ENCODE measurements around the gene EMID1.

Gene EMID1

DNA sequence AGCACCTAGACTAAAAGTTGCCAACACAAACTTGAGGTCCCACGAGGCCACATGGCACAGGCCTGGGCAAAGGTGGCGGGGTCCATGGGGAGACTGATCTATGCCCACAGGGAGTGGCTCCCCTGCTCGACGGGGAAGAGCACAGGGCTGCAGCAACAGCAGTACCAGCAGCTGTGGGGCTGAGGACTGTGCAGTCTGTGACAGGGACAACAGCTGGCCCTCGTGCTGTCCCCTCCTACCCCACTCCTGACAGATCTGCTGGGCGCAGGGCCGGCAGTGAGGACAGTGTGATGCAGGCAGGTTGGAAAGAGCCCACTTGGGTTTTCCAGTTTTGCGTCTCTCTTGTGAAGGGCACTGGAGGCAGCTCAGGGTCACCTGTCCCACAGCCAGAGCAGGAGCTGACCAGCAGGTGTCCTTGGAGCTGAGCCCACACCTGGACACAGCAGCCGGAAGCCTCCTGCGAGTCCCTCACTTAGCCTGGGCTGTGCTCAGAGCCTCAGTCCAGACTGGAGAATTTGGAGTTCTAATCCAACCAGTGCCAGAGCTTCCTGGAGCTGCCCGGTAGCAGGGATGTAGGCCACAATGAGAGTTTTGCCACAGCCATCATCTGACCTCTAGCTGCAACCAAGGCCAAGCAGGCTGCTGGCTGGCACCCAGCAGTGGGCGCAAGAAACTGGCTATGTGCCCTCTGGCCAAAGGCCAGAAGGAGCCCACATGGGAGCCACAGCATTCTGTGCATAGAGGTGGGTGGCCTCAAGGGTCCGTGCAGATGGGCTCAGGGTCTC is 97.2 kb downstream of the EMID1 start:
- no peak for DNase-seq (ENCODE audit: extremely low spot score)
- POLR2A ChIA-PET, result interaction anchor here (0.8 to 1.5 kb wide), 2 partner anchors 9 to 85 kb away, joined by 3 to 5 read pairs; partner anchors contain the start of gene AP1B1
- CTCF ChIA-PET, result interaction anchor here (1.0 to 1.4 kb wide), 2 partner anchors 10 kb away, joined by 3 to 8 read pairs; no protein-coding TSS in a partner anchor
- no peak for TF ChIP-seq NFRKB (IDR thresholded peaks at IDR 0.05)
- TF ChIP-seq ELF4 (IDR thresholded peaks at IDR 0.05), result no peak
- TF ChIP-seq BHLHE40 (IDR thresholded peaks at IDR 0.05; ENCODE audit: borderline replicate concordance), result no peak
- no peak for TF ChIP-seq HDGF (IDR thresholded peaks at IDR 0.05; ENCODE audit: borderline replicate concordance)

DNA sequence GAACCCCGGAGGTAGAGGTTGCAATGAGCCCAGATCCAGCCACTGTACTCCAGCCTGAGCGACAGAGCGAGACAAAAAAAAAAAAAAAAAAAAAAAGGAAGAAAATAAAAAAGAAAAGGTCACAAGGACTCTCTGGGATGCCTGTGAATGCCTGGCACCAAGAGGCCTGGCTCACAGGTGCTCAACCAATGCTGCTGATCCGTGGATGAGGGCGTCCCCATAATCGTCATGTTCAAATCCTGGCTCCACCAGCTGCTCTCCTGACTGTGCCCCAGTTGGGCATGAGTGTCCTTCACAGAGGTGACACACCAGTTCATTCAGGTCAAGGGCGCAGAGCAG is 100.1 kb downstream of the EMID1 start:
- CTCF ChIA-PET, result no interaction called here
- POLR2A ChIA-PET, result interaction anchor here (0.6 to 1.7 kb wide), 3 partner anchors 8 to 17 kb away, joined by 3 to 5 read pairs (median 3); no protein-coding TSS in a partner anchor
- TF ChIP-seq SP1 (IDR thresholded peaks at IDR 0.05) (no peak), NFRKB (IDR thresholded peaks at IDR 0.05) (no peak), SUZ12 (IDR thresholded peaks at IDR 0.05) (no peak), ARNT (IDR thresholded peaks at IDR 0.05) (no peak), BHLHE40 (IDR thresholded peaks at IDR 0.05; ENCODE audit: borderline replicate concordance) (no peak), ZNF384 (IDR thresholded peaks at IDR 0.05) (no peak; the same call in 1 of the 2 replicates), HDGF (IDR thresholded peaks at IDR 0.05; ENCODE audit: borderline replicate concordance) (no peak), CTBP1 (IDR thresholded peaks at IDR 0.05; ENCODE audit: borderline replicate concordance) (no peak), FOXK2 (IDR thresholded peaks at IDR 0.05) (no peak), TARDBP (IDR thresholded peaks at IDR 0.05) (no peak), FOXA1 (IDR thresholded peaks at IDR 0.05) (no peak), FOXM1 (IDR thresholded peaks at IDR 0.05; ENCODE audit: borderline replicate concordance) (no peak), LEF1 (IDR thresholded peaks at IDR 0.05; ENCODE audit: borderline replicate concordance) (no peak)
- TF ChIP-seq, protein P1, sequence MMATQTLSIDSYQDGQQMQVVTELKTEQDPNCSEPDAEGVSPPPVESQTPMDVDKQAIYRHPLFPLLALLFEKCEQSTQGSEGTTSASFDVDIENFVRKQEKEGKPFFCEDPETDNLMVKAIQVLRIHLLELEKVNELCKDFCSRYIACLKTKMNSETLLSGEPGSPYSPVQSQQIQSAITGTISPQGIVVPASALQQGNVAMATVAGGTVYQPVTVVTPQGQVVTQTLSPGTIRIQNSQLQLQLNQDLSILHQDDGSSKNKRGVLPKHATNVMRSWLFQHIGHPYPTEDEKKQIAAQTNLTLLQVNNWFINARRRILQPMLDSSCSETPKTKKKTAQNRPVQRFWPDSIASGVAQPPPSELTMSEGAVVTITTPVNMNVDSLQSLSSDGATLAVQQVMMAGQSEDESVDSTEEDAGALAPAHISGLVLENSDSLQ (IDR thresholded peaks at IDR 0.05), result no peak
- DNase-seq (ENCODE audit: extremely low spot score), result no peak

GRCh38 chr22:29306175-29306834 is 100.6 kb downstream of the EMID1 start, which contains the start of gene GAS2L1:
TSS of gene GAS2L1 (plus strand) at chr22:29306650. CDS start at chr22:29308106, 1,456 bp downstream.
- POLR2A ChIA-PET, result interaction anchor here (0.6 to 1.7 kb wide), 3 partner anchors 9 to 18 kb away, joined by 3 to 5 read pairs (median 3); no protein-coding TSS in a partner anchor
- TF ChIP-seq ZNF384 (IDR thresholded peaks at IDR 0.05) (no peak), FOXM1 (IDR thresholded peaks at IDR 0.05; ENCODE audit: borderline replicate concordance) (peak; percentile 13; the same call in 1 of the 2 replicates)
- CTCF ChIA-PET, result interaction anchor here (0.8 kb wide), 1 partner anchor 53 kb away, joined by 3 read pairs; no protein-coding TSS in a partner anchor
- DNase-seq (ENCODE audit: extremely low spot score), result peak; percentile 90

DNA sequence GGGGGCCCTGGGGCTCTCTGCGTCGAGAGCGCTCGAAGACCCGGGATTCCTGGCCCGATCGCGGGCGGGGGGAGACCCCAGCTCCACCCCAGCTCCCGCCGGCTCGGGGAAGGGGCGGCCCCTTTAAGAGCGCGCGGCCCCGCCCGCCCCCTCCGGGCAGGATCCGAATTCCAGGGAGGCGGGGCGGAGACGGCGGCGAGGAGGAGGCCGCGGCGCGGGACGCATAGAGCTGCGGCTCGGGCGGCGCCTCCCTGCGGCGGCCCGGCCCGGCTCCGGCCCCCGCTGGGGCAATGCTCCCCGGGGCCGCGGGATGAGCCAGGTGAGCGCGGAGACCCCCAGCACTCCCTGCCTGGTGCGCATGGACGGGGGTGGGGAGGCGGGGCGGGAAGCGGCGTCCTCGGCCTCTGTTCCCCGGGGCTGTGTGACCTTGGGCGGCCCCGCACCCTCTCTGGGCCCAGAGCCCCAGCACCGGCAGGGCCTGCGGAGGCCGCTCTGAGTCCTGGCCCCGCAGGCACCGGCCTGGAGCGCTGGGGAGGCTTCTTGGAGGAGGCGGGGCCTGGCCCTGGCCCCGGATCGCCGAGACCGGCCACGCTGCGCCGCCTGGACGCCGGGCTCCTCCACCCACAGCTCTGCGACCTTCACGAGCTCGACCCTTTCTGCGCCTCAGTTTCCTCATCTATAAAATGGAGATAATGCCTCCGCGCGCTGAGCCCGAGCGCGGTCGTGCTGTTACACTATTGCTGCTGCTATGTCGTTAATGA is 101.3 kb downstream of the EMID1 start:
- ChIA-PET CTCF (interaction anchor here (0.8 kb wide), 1 partner anchor 52 kb away, joined by 3 read pairs; no protein-coding TSS in a partner anchor), POLR2A (interaction anchor here (0.7 to 1.7 kb wide), 3 partner anchors 10 to 37 kb away, joined by 3 to 5 read pairs (median 3); no protein-coding TSS in a partner anchor)
- TF ChIP-seq ARNT (IDR thresholded peaks at IDR 0.05), result 0 out of 2 replicates have a peak, but pooled peaks have one; percentile 28
- no peak for TF ChIP-seq ZNF384 (IDR thresholded peaks at IDR 0.05)
- no peak for TF ChIP-seq HDGF (IDR thresholded peaks at IDR 0.05; ENCODE audit: borderline replicate concordance)
- peak; percentile 83 for TF ChIP-seq FOXM1 (IDR thresholded peaks at IDR 0.05; ENCODE audit: borderline replicate concordance)
- peak; percentile 91 for DNase-seq (ENCODE audit: extremely low spot score)

DNA sequence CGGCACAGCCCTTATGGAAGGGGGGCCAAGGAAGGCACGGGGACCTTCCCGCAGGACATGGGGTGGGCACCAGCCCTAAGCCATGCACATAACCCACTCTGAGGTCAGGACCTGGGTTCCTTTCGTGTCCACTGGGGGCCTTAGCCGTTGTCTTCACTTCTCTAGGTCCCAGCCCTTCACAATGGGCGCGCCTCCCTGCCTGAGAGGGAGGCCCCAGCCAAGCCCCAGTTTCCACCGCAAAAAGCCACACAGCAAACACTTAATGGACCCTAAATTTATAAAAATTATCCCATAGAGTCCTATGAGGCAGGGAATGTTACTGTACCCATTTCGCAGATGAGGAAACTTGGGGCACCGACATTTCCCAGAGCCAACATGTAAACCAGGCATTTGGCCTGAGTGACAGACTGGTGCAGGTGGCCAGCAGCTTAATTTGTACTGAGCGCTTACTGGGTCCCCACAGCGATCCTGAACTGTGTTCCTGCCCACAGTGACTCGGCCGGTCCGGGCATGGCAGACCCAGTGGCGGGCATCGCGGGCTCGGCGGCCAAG is 102.0 kb downstream of the EMID1 start:
- TF ChIP-seq FOXM1 (IDR thresholded peaks at IDR 0.05; ENCODE audit: borderline replicate concordance), result 0 out of 2 replicates have a peak, but pooled peaks have one; percentile 35
- no peak for TF ChIP-seq SUZ12 (IDR thresholded peaks at IDR 0.05)
- DNase-seq (ENCODE audit: extremely low spot score), result no peak
- ChIA-PET POLR2A (no interaction called here), CTCF (no interaction called here)

DNA sequence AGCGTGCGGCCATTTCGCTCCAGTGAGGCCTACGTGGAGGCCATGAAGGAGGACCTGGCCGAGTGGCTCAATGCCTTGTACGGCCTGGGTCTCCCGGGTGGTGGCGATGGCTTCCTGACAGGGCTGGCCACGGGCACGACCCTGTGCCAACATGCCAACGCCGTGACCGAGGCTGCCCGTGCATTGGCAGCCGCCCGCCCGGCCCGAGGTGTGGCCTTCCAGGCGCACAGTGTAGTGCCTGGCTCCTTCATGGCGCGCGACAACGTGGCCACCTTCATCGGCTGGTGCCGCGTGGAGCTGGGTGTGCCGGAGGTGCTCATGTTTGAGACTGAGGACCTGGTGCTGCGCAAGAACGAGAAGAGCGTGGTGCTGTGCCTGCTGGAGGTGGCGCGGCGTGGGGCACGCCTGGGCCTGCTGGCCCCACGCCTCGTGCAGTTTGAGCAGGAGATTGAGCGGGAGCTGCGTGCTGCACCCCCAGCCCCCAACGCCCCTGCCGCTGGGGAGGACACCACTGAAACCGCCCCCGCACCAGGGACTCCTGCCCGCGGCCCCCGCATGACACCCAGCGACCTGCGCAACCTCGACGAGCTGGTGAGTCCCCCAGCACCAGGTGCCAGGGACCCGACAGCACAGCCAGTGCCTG is 102.6 kb downstream of the EMID1 start:
- DNase-seq (ENCODE audit: extremely low spot score), result no peak
- TF ChIP-seq ZNF384 (IDR thresholded peaks at IDR 0.05) (no peak), BHLHE40 (IDR thresholded peaks at IDR 0.05; ENCODE audit: borderline replicate concordance) (no peak), ELF4 (IDR thresholded peaks at IDR 0.05) (no peak), CTBP1 (IDR thresholded peaks at IDR 0.05; ENCODE audit: borderline replicate concordance) (no peak), SUZ12 (IDR thresholded peaks at IDR 0.05) (no peak), SP1 (IDR thresholded peaks at IDR 0.05) (no peak), ARNT (IDR thresholded peaks at IDR 0.05) (no peak), FOXM1 (IDR thresholded peaks at IDR 0.05; ENCODE audit: borderline replicate concordance) (no peak), FOXA1 (IDR thresholded peaks at IDR 0.05) (no peak), TARDBP (IDR thresholded peaks at IDR 0.05) (no peak), HDGF (IDR thresholded peaks at IDR 0.05; ENCODE audit: borderline replicate concordance) (no peak), NFRKB (IDR thresholded peaks at IDR 0.05) (no peak), L3MBTL2 (conservative IDR thresholded peaks at IDR 0.05) (no peak), LEF1 (IDR thresholded peaks at IDR 0.05; ENCODE audit: borderline replicate concordance) (no peak), FOXK2 (IDR thresholded peaks at IDR 0.05) (no peak)
- TF ChIP-seq, protein P1 (IDR thresholded peaks at IDR 0.05), result no peak
- ChIA-PET CTCF (no interaction called here), POLR2A (no interaction called here)

Data from HEK293T (cell line).